H1 (cell line): Measurements from ENCODE around the gene ENPP7. TPM values are rescaled to one million over a fixed set of nuclear protein-coding genes. Genes with fewer than 3 reads are reported as not detected.

Experiments used
- CTCF ChIA-PET: fragments of 300-600 bp; sonication (Branson Sonifier 250); formaldehyde crosslinking; loops from one replicate; lab custom pipeline; 2021; ENCODE audit not compliant: partially characterized antibody; lab: Charles Lee
- POLR2A ChIA-PET: fragments of 300-600 bp; sonication (Branson Sonifier 250); formaldehyde crosslinking; loops from one replicate; lab custom pipeline; 2021; ENCODE audit warnings: inconsistent platforms; ENCODE audit not compliant: partially characterized antibody; lab: Charles Lee
- DNase-seq, 2 experiments: peaks; one replicate each; pipeline versions ENCODE4 v3.0.0 to v3.0.0-alpha.2; 2010 to 2022; ENCODE audit warnings: low spot score in 2 of 2, low read depth in 1 of 2, mixed read lengths in 1 of 2
- FAIRE-seq: peaks from 2 replicates; lab custom pipeline; 2011; peaks lifted over from hg19 to GRCh38; lab: Jason Lieb, UNC
- H2AFZ ChIP-seq: 2 replicates; pipeline ENCODE4 v1.8.1; 2012; ENCODE audit warnings: low read length, inconsistent platforms
- H2AK5ac ChIP-seq: 2 replicates; pipeline ENCODE4 v1.6.1; 2013; ENCODE audit warnings: low read depth, low read length
- H2BK120ac ChIP-seq: replicated peaks from 2 replicates; pipeline ENCODE3; 2013; ENCODE audit warnings: low read depth, low read length, inconsistent platforms
- H2BK12ac ChIP-seq: 2 replicates; pipeline ENCODE4 v1.6.1; 2013; ENCODE audit warnings: low read depth, low read length
- H2BK15ac ChIP-seq: 2 replicates; pipeline ENCODE4 v1.6.1; 2013; ENCODE audit warnings: low read length
- H2BK20ac ChIP-seq: 2 replicates; pipeline ENCODE4 v1.6.1; 2013; ENCODE audit warnings: low read length
- H2BK5ac ChIP-seq: 2 replicates; pipeline ENCODE4 v1.6.1; 2013; ENCODE audit warnings: low read depth, low read length
- H3K14ac ChIP-seq: 2 replicates; pipeline ENCODE4 v1.6.1; 2013; ENCODE audit warnings: inconsistent platforms; ENCODE audit not compliant: insufficient read length
- H3K18ac ChIP-seq: 2 replicates; pipeline ENCODE4 v1.6.1; 2013; ENCODE audit warnings: low read length; ENCODE audit errors: extremely low read depth
- H3K23ac ChIP-seq: 2 replicates; pipeline ENCODE4 v1.6.1; 2013; ENCODE audit warnings: inconsistent platforms; ENCODE audit not compliant: insufficient read length
- H3K23me2 ChIP-seq: 2 replicates; pipeline ENCODE4 v1.6.1; 2013; ENCODE audit warnings: low read depth, low read length
- H3K27ac ChIP-seq: 2 replicates; pipeline ENCODE4 v1.6.1; 2011; ENCODE audit warnings: low read depth, low read length, inconsistent platforms
- H3K27me3 ChIP-seq, 4 experiments: replicated peaks in 1 of 4; 1 replicate in 1 of 4; 2 replicates in 3 of 4; pipeline versions ENCODE4 v1.6.1 to v1.8.1; 2011 to 2013; ENCODE audit warnings: low read length in 3 of 4, mild to moderate bottlenecking in 3 of 4, inconsistent platforms in 2 of 4, mixed read lengths in 2 of 4, moderate library complexity in 1 of 4; ENCODE audit not compliant: control insufficient read depth in 3 of 4, insufficient read depth in 3 of 4; ENCODE audit errors: extremely low read depth in 1 of 4
- H3K36me3 ChIP-seq, 4 experiments: 2 replicates each; pipeline versions ENCODE4 v1.6.1 to v1.8.1; 2011 to 2013; ENCODE audit warnings: mild to moderate bottlenecking in 4 of 4, low read length in 3 of 4, moderate library complexity in 2 of 4, control low read depth in 1 of 4, inconsistent platforms in 1 of 4; ENCODE audit not compliant: insufficient read depth in 4 of 4, control insufficient read depth in 2 of 4
- H3K4ac ChIP-seq: replicated peaks from 2 replicates; pipeline ENCODE3; 2013; ENCODE audit warnings: low read length, low read depth, mixed read lengths, inconsistent platforms; ENCODE audit not compliant: insufficient read length
- H3K4me1 ChIP-seq, 4 experiments: replicated peaks in 1 of 4; 1 replicate in 1 of 4; 2 replicates in 3 of 4; pipeline versions ENCODE4 v1.6.1 to v1.8.1; 2011 to 2013; ENCODE audit warnings: low read length in 3 of 4, inconsistent platforms in 2 of 4, mixed read lengths in 1 of 4; ENCODE audit not compliant: insufficient read depth in 4 of 4, control insufficient read depth in 3 of 4
- H3K4me2 ChIP-seq, 2 experiments: 2 replicates each; pipeline versions ENCODE4 v1.6.1 to v1.8.1; 2011 to 2013; ENCODE audit warnings: low read depth in 2 of 2, low read length in 2 of 2, control low read depth in 1 of 2, inconsistent platforms in 1 of 2, mild to moderate bottlenecking in 1 of 2; ENCODE audit not compliant: insufficient read depth in 1 of 2
- H3K4me3 ChIP-seq, 4 experiments: fragments of 200-600, 300-600 bp in 1 of 4; sonication (generic), shearing (Covaris generic), sonication (Bioruptor Twin) in 1 of 4; 2 replicates each; pipeline versions ENCODE4 v1.5.1 to v1.8.1; 2011 to 2016; ENCODE audit warnings: low read length in 4 of 4, low read depth in 3 of 4, control low read depth in 2 of 4, inconsistent platforms in 2 of 4, mild to moderate bottlenecking in 2 of 4, mixed read lengths in 1 of 4, moderate library complexity in 1 of 4; ENCODE audit not compliant: insufficient read depth in 2 of 4; ENCODE audit errors: extremely low read depth in 1 of 4
- H3K56ac ChIP-seq: replicated peaks from 2 replicates; pipeline ENCODE3; 2013; ENCODE audit warnings: low read depth, mild to moderate bottlenecking, mixed read lengths, low read length, inconsistent platforms; ENCODE audit not compliant: insufficient read length
- H3K79me1 ChIP-seq: 2 replicates; pipeline ENCODE4 v1.6.1; 2013; ENCODE audit warnings: low read depth, low read length, control low read depth
- H3K79me2 ChIP-seq, 2 experiments: 2 replicates each; pipeline versions ENCODE4 v1.6.1 to v1.8.1; 2012 to 2013; ENCODE audit warnings: low read length in 2 of 2, mild to moderate bottlenecking in 2 of 2, inconsistent platforms in 1 of 2; ENCODE audit not compliant: insufficient read depth in 2 of 2, control insufficient read depth in 1 of 2
- H3K9ac ChIP-seq, 4 experiments: replicated peaks in 1 of 4; 1 replicate in 1 of 4; 2 replicates in 3 of 4; pipeline versions ENCODE4 v1.6.1 to v1.8.1; 2011 to 2013; ENCODE audit warnings: low read depth in 3 of 4, low read length in 3 of 4, control low read depth in 2 of 4, mild to moderate bottlenecking in 2 of 4, moderate library complexity in 2 of 4, inconsistent platforms in 1 of 4; ENCODE audit errors: extremely low read depth in 1 of 4
- H3K9me3 ChIP-seq, 2 experiments: 2 replicates each; pipeline versions ENCODE4 v1.6.1 to v1.8.1; 2012 to 2013; ENCODE audit warnings: mild to moderate bottlenecking in 2 of 2, moderate library complexity in 2 of 2, control low read depth in 1 of 2, inconsistent platforms in 1 of 2, low read depth in 1 of 2, low read length in 1 of 2, mixed read lengths in 1 of 2; ENCODE audit not compliant: insufficient read depth in 2 of 2
- H4K20me1 ChIP-seq, 2 experiments: replicated peaks in 1 of 2; 2 replicates each; pipeline versions ENCODE3 to v1.8.1; 2011 to 2013; ENCODE audit warnings: inconsistent platforms in 2 of 2, low read length in 2 of 2, mild to moderate bottlenecking in 1 of 2; ENCODE audit not compliant: insufficient read depth in 2 of 2, control insufficient read depth in 1 of 2
- H4K5ac ChIP-seq: 2 replicates; pipeline ENCODE4 v1.6.1; 2013; ENCODE audit warnings: low read length, low read depth, mixed read lengths, inconsistent platforms; ENCODE audit not compliant: insufficient read length
- H4K8ac ChIP-seq: 2 replicates; pipeline ENCODE4 v1.8.0; 2013; ENCODE audit warnings: mild to moderate bottlenecking, moderate library complexity, low read length, inconsistent platforms; ENCODE audit not compliant: insufficient read depth; ENCODE audit errors: extremely low read depth
- H4K91ac ChIP-seq: replicated peaks from 2 replicates; pipeline ENCODE3; 2013; ENCODE audit warnings: low read length, mixed read lengths, inconsistent platforms; ENCODE audit not compliant: insufficient read length
- BACH1 ChIP-seq: IDR thresholded peaks from 2 replicates; pipeline ENCODE4 v1.6.1; 2012; ENCODE audit warnings: low read length, improper control_type of control experiment
- CREB1 ChIP-seq: IDR thresholded peaks from 2 replicates; pipeline ENCODE4 v1.6.1; 2012; ENCODE audit warnings: inconsistent platforms
- CTBP2 ChIP-seq: IDR thresholded peaks from 2 replicates; pipeline ENCODE4 v1.7.0; 2011; ENCODE audit warnings: borderline replicate concordance, mild to moderate bottlenecking, moderate library complexity, mixed read lengths, low read length; ENCODE audit not compliant: insufficient read depth, insufficient read length
- SIX5 ChIP-seq: IDR thresholded peaks from 2 replicates; pipeline ENCODE4 v1.6.1; 2011; ENCODE audit warnings: mild to moderate bottlenecking, low read depth, low read length
- SP1 ChIP-seq: IDR thresholded peaks from 2 replicates; pipeline ENCODE4 v1.6.1; 2011; ENCODE audit warnings: low read depth, low read length
- WGBS, 2 experiments: shearing (Covaris generic) in 1 of 2; methylation state at CpG; one replicate each; pipeline versions ENCODE4 v1.1.6 to v1.1.7; 2013 to 2015; ENCODE audit warnings: low lambda C conversion rate in 2 of 2, mixed read lengths in 2 of 2, inconsistent platforms in 1 of 2, low coverage in 1 of 2, missing lambda C conversion rate in 1 of 2; ENCODE audit not compliant: insufficient replicate concordance in 2 of 2, insufficient coverage in 1 of 2, insufficient read length in 1 of 2; ENCODE audit errors: extremely low coverage in 1 of 2, missing lambda C conversion rate in 1 of 2; 5-methylcytosine and 5-hydroxymethylcytosine counted together
- polyA plus RNA-seq, 7 experiments: library from polyadenylated mRNA; depleted of rRNA in 3 of 7; stranded (reverse) in 5 of 7; unstranded in 2 of 7; fragments of >200 nt in 5 of 7; fragments of 200-250 nt in 2 of 7; gene quantifications; 1 replicate in 5 of 7; 2 replicates in 1 of 7; 4 replicates in 1 of 7; pipeline versions ENCODE4 v1.2.1 to v1.2.3, GENCODE V29; 2011 to 2013; ENCODE audit warnings: missing spikeins in 2 of 7, mixed read lengths in 2 of 7
- total RNA-seq: library from RNA; stranded (reverse); fragmentation: NEBNext Ultra II Directional; extraction: Animal tissue kit (Norgen Biotek cat#: 25700); gene quantifications from 2 replicates; pipeline ENCODE4 v1.2.1, GENCODE V29; 2021
- TF ChIP-seq, protein P1 (sequence below), 3 experiments: IDR thresholded peaks; 1 replicate in 2 of 3; 2 replicates in 1 of 3; pipeline versions ENCODE4 v1.5.1 to v1.6.1; 2011; ENCODE audit warnings: low read length in 3 of 3, mild to moderate bottlenecking in 3 of 3, inconsistent platforms in 2 of 3, low read depth in 1 of 3, moderate library complexity in 1 of 3; ENCODE audit not compliant: insufficient read depth in 1 of 3; ENCODE audit errors: control extremely low read depth in 1 of 3
- TF ChIP-seq, protein P2 (sequence below): IDR thresholded peaks from 2 replicates; pipeline ENCODE4 v1.6.1; 2012; ENCODE audit warnings: low read length, inconsistent platforms

ENPP7 gene
- total and polyA plus RNA-seq, 2 of the 8 experiments (the other 6 are each of a cell fraction or from before 2014, with no cell fraction given): not detected

DNA sequence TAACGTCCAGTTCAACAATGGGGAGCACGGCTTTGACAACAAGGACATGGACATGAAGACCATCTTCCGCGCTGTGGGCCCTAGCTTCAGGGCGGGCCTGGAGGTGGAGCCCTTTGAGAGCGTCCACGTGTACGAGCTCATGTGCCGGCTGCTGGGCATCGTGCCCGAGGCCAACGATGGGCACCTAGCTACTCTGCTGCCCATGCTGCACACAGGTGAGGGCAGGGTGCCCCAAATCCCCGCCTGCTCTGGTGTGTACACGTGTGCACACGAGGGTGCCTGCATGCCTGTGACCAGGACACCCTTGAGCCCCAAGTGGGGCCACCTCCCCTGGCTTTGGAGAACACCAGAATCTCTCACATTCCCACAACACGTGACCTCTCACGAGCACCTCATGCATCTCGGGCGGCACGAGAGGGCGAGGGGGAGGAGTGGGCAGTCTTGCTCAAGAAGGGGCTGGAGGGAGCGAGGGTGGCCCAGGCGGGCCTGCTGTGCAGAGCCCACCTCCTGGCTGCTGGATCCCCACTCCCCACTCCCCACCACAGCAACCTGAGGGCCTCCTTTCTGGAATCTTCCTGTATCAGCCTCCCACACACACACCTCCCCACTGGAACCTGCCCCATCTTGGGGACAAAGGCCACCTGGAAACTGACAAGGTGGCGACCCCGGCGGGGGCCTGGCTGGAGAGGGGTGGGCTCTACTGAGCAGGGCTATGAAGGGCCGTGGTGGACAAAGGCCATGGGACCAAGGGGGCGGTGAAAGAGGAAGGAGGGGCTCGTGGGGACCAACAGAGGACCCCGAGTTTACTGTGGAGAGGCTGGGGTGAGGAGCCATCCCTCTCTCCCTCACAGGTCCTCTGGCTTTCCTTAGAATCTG lies 6.5 kb downstream of the ENPP7 start:
- 92% methylated on average over 30 of the region's 30 CpGs; no CpG with 5 or more reads in 1 of the 2 experiments for WGBS, 2 experiments
- Histone ChIP-seq H2AFZ (no peak overlapping the region), H2BK120ac (no peak overlapping the region), H3K9ac (no peak overlapping the region), H3K36me3 (no peaks in the 10 kb centered on the region), H3K27ac (no peak overlapping the region), H3K27me3 (peaks cover 0 to 18% (median 15%) of the 10 kb centered on the region in 4 experiments; a peak in 6 of 7 replicates), H2BK20ac (no peak overlapping the region), H3K79me1 (no peaks in the 10 kb centered on the region), H3K18ac (no peak overlapping the region), H3K23me2 (peaks cover 4% of the 10 kb centered on the region), H3K4me1 (peaks cover 0 to 7% (median 1%) of the 10 kb centered on the region in 4 experiments; a peak in 4 of 7 replicates), H3K4me2 (no peak overlapping the region), H2BK15ac (no peak overlapping the region), H3K4ac (no peak overlapping the region), H3K4me3 (no peak overlapping the region), H3K56ac (no peak overlapping the region), H3K9me3 (no peaks in the 10 kb centered on the region), H4K20me1 (no peaks in the 10 kb centered on the region), H2BK12ac (no peak overlapping the region), H4K91ac (no peak overlapping the region), H3K23ac (no peak overlapping the region), H2AK5ac (no peak overlapping the region), H3K14ac (no peak overlapping the region), H2BK5ac (no peak overlapping the region), H3K79me2 (no peaks in the 10 kb centered on the region), H4K8ac (no peak overlapping the region; the same call in 1 of the 2 replicates), H4K5ac (no peak overlapping the region)
- DNase-seq (no peak), FAIRE-seq (no peak)
- CTCF ChIA-PET: interaction anchor here (1.0 to 1.9 kb wide), 3 partner anchors 8 to 15 kb away, joined by 4 to 6 read pairs (median 6); no protein-coding TSS in a partner anchor
- POLR2A ChIA-PET: interaction anchor here (1.4 kb wide), 1 partner anchor 41 kb away, joined by 3 read pairs; the partner anchor contains the start of gene CBX2
- TF ChIP-seq CREB1 (no peak), CTBP2 (no peak), SP1 (no peak), BACH1 (no peak), SIX5 (no peak)
- TF ChIP-seq, protein P1, sequence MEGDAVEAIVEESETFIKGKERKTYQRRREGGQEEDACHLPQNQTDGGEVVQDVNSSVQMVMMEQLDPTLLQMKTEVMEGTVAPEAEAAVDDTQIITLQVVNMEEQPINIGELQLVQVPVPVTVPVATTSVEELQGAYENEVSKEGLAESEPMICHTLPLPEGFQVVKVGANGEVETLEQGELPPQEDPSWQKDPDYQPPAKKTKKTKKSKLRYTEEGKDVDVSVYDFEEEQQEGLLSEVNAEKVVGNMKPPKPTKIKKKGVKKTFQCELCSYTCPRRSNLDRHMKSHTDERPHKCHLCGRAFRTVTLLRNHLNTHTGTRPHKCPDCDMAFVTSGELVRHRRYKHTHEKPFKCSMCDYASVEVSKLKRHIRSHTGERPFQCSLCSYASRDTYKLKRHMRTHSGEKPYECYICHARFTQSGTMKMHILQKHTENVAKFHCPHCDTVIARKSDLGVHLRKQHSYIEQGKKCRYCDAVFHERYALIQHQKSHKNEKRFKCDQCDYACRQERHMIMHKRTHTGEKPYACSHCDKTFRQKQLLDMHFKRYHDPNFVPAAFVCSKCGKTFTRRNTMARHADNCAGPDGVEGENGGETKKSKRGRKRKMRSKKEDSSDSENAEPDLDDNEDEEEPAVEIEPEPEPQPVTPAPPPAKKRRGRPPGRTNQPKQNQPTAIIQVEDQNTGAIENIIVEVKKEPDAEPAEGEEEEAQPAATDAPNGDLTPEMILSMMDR (IDR thresholded peaks at IDR 0.05; ENCODE audit: control extremely low read depth in 1 of 3, insufficient read depth in 1 of 3, low read depth in 1 of 3, low read length in 3 of 3): no peak
- TF ChIP-seq, protein P2, sequence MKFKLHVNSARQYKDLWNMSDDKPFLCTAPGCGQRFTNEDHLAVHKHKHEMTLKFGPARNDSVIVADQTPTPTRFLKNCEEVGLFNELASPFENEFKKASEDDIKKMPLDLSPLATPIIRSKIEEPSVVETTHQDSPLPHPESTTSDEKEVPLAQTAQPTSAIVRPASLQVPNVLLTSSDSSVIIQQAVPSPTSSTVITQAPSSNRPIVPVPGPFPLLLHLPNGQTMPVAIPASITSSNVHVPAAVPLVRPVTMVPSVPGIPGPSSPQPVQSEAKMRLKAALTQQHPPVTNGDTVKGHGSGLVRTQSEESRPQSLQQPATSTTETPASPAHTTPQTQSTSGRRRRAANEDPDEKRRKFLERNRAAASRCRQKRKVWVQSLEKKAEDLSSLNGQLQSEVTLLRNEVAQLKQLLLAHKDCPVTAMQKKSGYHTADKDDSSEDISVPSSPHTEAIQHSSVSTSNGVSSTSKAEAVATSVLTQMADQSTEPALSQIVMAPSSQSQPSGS: no peak
